Tibial artery (tissue), 4 donors: ENCODE measurements around the gene FANCE.

Experiments
- DNase-seq, 2 donors: peaks; one replicate each; pipeline ENCODE4 v3.0.0-alpha.2; 2019
- H3K27ac ChIP-seq, 2 donors: fragments of 200-600 bp; sonication (generic) in 1 of 2; 1 replicate in 1 of 2; 2 replicates in 1 of 2; pipeline ENCODE4 v1.5.1; 2018 to 2019; ENCODE audit warnings: mild to moderate bottlenecking in 1 of 2
- H3K27me3 ChIP-seq, 2 donors: fragments of 200-600 bp; sonication (generic) in 1 of 2; one replicate each; pipeline versions ENCODE4 v1.5.1 to v1.6.0; 2016 to 2019
- H3K36me3 ChIP-seq, 3 donors: fragments of 200-600 bp; sonication (generic) in 2 of 3; one replicate each; pipeline ENCODE4 v1.5.1; 2016 to 2019; ENCODE audit warnings: mild to moderate bottlenecking in 2 of 3
- H3K4me1 ChIP-seq, 4 donors: fragments of 200-600 bp; sonication (generic) in 2 of 4; 1 replicate in 3 of 4; 2 replicates in 1 of 4; pipeline ENCODE4 v1.5.1; 2016 to 2019
- H3K4me3 ChIP-seq, 2 donors: fragments of 200-600 bp; sonication (generic) in 1 of 2; 1 replicate in 1 of 2; 2 replicates in 1 of 2; pipeline ENCODE4 v1.5.1; 2018 to 2019; ENCODE audit warnings: mild to moderate bottlenecking in 2 of 2
- H3K9me3 ChIP-seq, 3 donors: fragments of 200-600 bp; sonication (generic) in 1 of 3; one replicate each; pipeline ENCODE4 v1.5.1; 2016 to 2019
- intact Hi-C: fragments of 100-400 bp; cut with DNase I; formaldehyde crosslinking; loops from one replicate; pipeline ENCODE4 v1.15.0; 2023; ENCODE audit warnings: low total_unique reads
- TF ChIP-seq, protein P1 (sequence below), 2 experiments: fragments of 200-600 bp in 1 of 2; fragments of 450-650 bp in 1 of 2; IDR thresholded peaks; one replicate each; pipeline ENCODE4 v1.5.1; 2017 to 2019; ENCODE audit warnings: antibody characterized with exemption in 2 of 2, mild to moderate bottlenecking in 1 of 2, moderate library complexity in 1 of 2

Gene FANCE

DNA sequence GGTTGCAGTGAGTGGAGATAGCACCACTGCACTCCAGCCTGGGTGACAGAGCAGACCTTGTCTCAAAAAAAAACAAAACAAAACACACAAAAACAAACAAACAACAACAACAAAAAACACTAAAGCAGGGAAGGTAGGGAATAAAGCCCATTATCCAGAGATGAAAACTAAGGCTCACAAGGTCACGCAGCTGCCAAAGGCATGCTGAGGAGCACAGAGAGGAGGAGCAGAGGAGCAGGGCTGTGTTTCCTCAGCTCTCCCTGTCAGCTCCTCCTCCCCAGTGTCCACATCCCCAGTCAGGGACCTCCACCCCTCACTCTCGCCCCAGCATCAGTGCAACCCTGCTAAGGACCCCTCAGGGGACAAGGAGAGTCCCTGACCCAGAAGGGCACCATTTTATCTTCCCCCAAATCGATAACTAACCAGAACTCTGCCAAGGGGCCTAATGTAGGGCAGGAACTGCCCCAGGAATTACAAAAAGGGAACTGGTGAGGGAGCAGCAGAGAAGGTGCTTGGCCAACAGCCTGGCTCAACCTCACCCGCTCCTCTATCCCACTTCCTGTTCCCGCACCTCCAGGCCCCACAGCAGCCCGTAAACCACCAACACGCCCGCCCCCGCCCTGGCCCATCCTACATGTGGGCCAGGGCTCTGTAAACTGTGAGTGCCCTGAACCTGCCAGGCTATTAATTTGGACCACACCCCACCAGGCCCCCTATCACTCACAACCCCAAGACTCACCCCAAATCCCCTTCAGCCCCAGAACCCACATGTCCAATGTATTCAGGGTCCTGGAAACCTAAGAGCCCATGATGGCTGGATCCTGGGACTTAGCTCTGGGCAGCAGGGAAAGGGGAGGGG, 35.7 kb downstream of the FANCE start:
- intact Hi-C loops: no loop called here
- no peaks in the 10 kb centered on the region for H3K27me3 ChIP-seq
- H3K4me1 ChIP-seq: peaks cover 0 to 84% (median 80%) of the 10 kb centered on the region in 4 donors
- peak overlapping the region; percentile 92 to 100 for H3K27ac ChIP-seq
- H3K36me3 ChIP-seq: peaks cover 11 to 19% (median 18%) of the 10 kb centered on the region in 3 donors
- no peak overlapping the region for H3K4me3 ChIP-seq
- no peaks in the 10 kb centered on the region for H3K9me3 ChIP-seq
- peak; percentile 50 to 86 for DNase-seq
- TF ChIP-seq, protein P1, sequence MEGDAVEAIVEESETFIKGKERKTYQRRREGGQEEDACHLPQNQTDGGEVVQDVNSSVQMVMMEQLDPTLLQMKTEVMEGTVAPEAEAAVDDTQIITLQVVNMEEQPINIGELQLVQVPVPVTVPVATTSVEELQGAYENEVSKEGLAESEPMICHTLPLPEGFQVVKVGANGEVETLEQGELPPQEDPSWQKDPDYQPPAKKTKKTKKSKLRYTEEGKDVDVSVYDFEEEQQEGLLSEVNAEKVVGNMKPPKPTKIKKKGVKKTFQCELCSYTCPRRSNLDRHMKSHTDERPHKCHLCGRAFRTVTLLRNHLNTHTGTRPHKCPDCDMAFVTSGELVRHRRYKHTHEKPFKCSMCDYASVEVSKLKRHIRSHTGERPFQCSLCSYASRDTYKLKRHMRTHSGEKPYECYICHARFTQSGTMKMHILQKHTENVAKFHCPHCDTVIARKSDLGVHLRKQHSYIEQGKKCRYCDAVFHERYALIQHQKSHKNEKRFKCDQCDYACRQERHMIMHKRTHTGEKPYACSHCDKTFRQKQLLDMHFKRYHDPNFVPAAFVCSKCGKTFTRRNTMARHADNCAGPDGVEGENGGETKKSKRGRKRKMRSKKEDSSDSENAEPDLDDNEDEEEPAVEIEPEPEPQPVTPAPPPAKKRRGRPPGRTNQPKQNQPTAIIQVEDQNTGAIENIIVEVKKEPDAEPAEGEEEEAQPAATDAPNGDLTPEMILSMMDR (IDR thresholded peaks at IDR 0.05): no peak

DNA sequence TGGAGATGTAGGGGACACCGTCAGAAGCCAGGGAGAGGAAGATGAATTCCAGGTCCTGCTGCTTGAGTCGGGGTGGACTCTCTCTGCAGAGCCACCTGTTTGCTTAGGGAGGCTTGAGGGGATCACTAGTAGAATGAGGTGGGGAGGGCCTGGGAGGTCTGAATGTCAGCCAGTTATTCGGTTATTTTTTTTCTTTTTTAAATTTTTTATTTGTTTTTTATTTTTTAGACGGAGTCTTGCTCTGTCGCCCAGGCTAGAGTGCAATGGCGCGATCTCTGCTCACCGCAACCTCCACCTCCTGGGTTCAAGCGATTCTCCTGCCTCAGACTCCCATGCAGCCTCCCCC, 36.4 kb downstream of the FANCE start:
- H3K9me3 ChIP-seq: no peaks in the 10 kb centered on the region
- DNase-seq: no peak
- TF ChIP-seq, protein P1 (IDR thresholded peaks at IDR 0.05): no peak
- H3K27ac ChIP-seq: peak overlapping the region; percentile 92 to 100
- H3K4me3 ChIP-seq: no peak overlapping the region
- intact Hi-C loops: no loop called here
- no peaks in the 10 kb centered on the region for H3K27me3 ChIP-seq
- H3K4me1 ChIP-seq: peaks cover 0 to 90% (median 86%) of the 10 kb centered on the region in 4 donors
- peaks cover 5 to 13% (median 12%) of the 10 kb centered on the region in 3 donors for H3K36me3 ChIP-seq

DNA sequence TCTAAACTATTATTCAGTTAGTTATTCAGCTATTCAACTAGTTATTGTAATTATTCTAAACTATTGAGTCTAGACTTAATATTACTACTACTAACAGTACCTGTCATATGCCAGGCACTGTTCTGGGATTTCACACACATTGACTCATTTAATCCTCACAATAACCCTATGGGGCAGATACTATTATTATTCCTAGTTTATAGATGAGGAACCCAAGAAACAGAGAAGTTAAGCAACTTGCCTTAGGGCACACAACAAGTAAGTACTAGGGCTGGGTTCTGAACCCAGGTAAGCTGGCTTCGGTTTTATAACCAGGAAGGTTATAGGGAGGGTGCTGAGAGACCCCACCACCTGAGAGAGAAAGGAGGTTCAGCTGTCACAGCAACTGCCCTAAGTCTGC, 36.9 kb downstream of the FANCE start:
- no peaks in the 10 kb centered on the region for H3K27me3 ChIP-seq
- peaks cover 0 to 95% (median 92%) of the 10 kb centered on the region in 4 donors for H3K4me1 ChIP-seq
- H3K27ac ChIP-seq: peak overlapping the region; percentile 92 to 100
- intact Hi-C loops: no loop called here
- H3K9me3 ChIP-seq: no peaks in the 10 kb centered on the region
- TF ChIP-seq, protein P1 (IDR thresholded peaks at IDR 0.05): no peak
- no peak overlapping the region for H3K4me3 ChIP-seq
- DNase-seq: no peak
- peaks cover 4 to 7% (median 6%) of the 10 kb centered on the region in 3 donors for H3K36me3 ChIP-seq

DNA sequence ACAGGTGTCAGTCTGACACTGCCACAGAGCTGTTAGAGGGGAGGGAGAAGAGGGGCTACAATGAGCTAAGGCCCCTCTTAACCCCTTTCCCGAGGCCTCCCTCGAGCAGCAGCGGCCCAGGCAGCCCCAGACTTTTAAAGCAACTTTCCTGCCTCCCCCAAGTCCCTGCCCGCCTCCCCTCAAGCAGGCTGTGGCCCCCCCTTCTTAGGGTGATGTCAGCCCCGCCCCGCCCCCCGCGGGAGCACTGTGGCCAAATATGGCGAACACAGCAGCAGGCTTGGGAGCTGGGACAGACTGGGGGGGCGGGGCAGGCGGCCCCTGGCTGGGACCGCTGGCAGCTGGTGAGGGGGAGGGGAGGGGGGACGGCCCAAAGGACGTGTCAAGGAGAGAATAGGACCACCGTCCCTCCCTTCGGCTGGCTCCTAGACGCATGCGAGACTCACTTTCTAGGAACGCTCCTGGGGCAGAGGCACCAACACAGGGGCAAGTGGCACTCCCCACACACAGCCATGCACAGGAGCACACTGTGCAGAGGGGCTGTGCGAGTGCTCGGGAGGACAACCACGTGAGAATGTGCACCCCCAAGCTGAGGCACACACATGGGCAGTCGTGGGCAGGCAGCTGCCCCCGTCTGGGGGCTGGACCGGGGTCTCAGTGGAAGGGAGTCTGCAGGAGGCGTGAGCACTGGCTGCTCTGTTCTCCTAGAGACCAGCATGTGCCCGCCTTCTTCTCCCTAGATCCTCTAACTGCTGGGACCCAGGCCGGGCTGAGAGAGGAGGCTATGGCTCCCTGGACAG, 38.1 kb downstream of the FANCE start:
- TF ChIP-seq, protein P1 (IDR thresholded peaks at IDR 0.05): no peak
- peaks cover 0 to 99% (median 96%) of the 10 kb centered on the region in 4 donors for H3K4me1 ChIP-seq
- H3K36me3 ChIP-seq: no peaks in the 10 kb centered on the region
- DNase-seq: peak; percentile 84 to 97
- peak overlapping the region; percentile 92 to 100 for H3K27ac ChIP-seq
- no peaks in the 10 kb centered on the region for H3K9me3 ChIP-seq
- H3K27me3 ChIP-seq: no peaks in the 10 kb centered on the region
- intact Hi-C loops: no loop called here
- H3K4me3 ChIP-seq: peak overlapping the region; percentile 32 to 44

DNA sequence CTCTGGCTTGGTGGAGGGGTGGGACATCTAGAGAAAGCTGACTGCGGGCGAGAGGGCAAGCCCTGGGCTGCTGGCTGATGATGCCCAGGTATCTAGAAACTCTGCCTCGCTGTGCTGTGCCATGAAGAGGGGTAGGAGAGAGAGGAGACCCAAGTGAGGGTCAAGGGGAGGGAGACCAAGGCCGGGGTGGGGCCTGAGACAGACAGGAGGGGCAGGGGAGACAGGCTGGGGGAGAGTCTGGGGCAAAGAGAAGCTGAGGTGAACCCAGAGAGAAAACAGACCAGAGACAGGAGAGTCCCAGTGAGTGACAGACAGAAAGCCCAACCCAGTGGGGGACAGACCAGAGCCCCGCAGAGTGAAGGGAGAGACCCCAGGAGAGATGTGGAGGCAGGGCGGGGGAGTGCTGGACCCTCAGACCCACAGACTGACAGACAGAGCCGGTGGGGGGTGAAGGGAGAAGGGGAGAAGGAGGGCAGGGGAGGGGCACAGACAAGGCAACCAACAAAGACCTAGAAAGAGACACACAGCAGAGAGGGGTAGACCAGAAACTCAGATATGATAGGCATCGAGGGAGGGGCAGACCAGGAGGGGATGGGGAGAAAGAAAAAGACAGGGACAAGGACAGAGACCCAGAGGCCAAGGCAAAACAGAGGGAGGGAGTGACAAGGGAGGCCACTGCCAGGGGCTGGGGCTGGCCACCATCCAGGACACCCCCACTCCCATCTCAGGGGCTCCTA, 38.9 kb downstream of the FANCE start:
- TF ChIP-seq, protein P1 (IDR thresholded peaks at IDR 0.05): no peak
- H3K4me3 ChIP-seq: peak overlapping the region; percentile 32 to 44
- H3K36me3 ChIP-seq: no peaks in the 10 kb centered on the region
- H3K9me3 ChIP-seq: no peaks in the 10 kb centered on the region
- intact Hi-C loops: no loop called here
- peaks cover 0 to 98% (median 92%) of the 10 kb centered on the region in 4 donors for H3K4me1 ChIP-seq
- no peaks in the 10 kb centered on the region for H3K27me3 ChIP-seq
- peak overlapping the region; percentile 92 to 100 for H3K27ac ChIP-seq
- DNase-seq: no peak
